NB4 (cell line): ENCODE results near the gene TAF15.

ENCODE experiments used
- CTCF ChIP-seq: IDR thresholded peaks from one replicate; pipeline ENCODE4 v1.5.1; 2012; ENCODE audit warnings: low read depth, low read length
- MYC ChIP-seq: IDR thresholded peaks from 2 replicates; pipeline ENCODE4 v1.6.1; 2011; ENCODE audit warnings: low read depth, low read length
- POLR2A ChIP-seq: IDR thresholded peaks from 2 replicates; pipeline ENCODE4 v1.6.1; 2011; ENCODE audit warnings: mild to moderate bottlenecking; ENCODE audit not compliant: insufficient read length; ENCODE audit errors: extremely low read depth

- TF ChIP-seq CTCF, result no peak
- TF ChIP-seq POLR2A, result no peak
- no peak for TF ChIP-seq MYC
These were observed 32.2 kb downstream of the TAF15 start for GRCh38 chr17:35841505-35841904.
